HG03066 (cell line): ENCODE measurements around the gene NANS.
"Not testable (repeated sequence)": the region's sequence is repeated elsewhere in the genome, so short reads cannot be mapped to it uniquely, and the experiment has no call there.

Source experiments
- ATAC-seq: cut with Tn5 transposase; IDR thresholded peaks from one replicate; pipeline ENCODE4 v1.9.1; 2021; ENCODE audit warnings: low read depth; ENCODE audit not compliant: unreplicated experiment

The NANS gene, protein sequence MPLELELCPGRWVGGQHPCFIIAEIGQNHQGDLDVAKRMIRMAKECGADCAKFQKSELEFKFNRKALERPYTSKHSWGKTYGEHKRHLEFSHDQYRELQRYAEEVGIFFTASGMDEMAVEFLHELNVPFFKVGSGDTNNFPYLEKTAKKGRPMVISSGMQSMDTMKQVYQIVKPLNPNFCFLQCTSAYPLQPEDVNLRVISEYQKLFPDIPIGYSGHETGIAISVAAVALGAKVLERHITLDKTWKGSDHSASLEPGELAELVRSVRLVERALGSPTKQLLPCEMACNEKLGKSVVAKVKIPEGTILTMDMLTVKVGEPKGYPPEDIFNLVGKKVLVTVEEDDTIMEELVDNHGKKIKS

GRCh38 chr9:98056269-98057137, at the start of gene NANS:
Gene NANS, plus strand, starts transcription at chr9:98056732. Its CDS starts 77 bp downstream, at chr9:98056809.
- ATAC-seq: peak; percentile 94

DNA sequence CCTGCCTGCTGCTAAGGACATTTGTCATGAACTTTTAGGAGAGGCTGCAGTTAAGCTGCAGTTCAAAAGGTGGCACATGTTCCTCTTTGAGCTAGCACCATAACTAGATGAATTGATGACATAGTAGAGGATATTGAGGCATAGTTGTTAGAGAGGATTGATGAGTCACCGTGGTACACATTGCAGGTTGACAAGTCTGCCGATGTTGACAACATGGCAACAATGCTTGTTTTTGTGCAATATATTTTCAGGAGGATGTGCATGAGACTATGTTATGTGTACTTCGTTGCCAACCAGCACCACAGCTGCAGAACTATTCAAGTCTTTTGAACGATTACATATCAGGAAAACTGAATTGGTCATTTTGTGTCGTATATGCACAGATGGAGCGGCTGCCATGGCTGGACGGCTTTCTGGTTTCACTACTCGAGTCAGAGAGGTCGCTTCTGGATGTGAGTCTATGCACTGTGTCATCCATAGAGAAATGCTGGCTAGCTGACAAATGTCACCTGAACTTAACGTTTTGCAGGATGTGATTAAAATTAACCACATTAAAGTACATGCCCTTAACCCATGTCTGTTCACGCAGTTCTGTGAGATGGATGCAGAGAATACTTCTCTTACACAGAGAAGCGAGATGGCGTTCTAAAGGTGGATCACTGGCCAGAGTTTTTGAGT, 49.1 kb upstream of the NANS start:
- no peak for ATAC-seq

- no peak for ATAC-seq
Observed at GRCh38 chr9:98008764-98009163, 47.8 kb upstream of the NANS start.

- ATAC-seq: no peak
Observed at GRCh38 chr9:98009437-98009836, 47.1 kb upstream of the NANS start.

- no peak for ATAC-seq
Observed at GRCh38 chr9:98009936-98010335, 46.6 kb upstream of the NANS start.

DNA sequence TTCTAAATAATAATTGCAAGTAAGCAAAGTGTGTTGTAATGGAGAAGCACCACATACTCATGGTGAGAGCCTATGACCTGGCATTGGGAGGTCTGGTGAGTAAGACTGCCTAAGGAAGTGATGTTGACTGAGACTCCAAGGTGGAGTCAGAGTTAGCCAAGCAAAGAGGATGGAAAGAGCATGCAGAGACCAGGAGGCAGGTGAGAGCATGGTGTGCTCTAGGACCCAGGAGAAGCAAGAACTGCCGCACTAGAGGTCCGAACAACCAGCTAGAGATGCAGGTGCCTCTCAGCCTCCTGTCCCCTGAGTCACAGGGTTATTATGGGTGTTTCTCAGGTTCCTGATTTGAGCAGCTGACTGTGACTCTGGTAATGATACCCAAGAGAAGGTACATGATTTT, 46.1 kb upstream of the NANS start:
- peak; percentile 91 for ATAC-seq

DNA sequence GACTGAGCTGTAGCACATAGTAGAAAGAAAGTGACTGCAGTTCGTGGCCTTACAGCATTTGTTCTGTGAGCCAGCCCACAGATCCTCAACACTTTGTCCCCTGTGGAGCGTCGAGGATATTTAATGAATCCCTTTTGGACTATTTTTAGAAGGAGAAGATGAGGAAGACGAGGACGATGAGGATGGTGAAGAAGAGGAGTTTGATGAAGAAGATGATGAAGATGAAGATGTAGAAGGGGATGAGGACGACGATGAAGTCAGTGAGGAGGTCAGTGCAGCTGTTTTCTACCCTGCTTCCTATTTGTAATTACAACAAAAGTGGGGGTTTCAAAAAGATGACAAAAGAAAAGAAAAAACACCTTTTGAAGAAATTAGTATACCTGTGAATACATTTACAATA, 45.4 kb upstream of the NANS start:
- ATAC-seq: no peak

GRCh38 chr9:98016137-98016680, 40.3 kb upstream of the NANS start:
- ATAC-seq: no peak

- no peak for ATAC-seq
Observed at GRCh38 chr9:98017306-98017705, 39.2 kb upstream of the NANS start.

DNA sequence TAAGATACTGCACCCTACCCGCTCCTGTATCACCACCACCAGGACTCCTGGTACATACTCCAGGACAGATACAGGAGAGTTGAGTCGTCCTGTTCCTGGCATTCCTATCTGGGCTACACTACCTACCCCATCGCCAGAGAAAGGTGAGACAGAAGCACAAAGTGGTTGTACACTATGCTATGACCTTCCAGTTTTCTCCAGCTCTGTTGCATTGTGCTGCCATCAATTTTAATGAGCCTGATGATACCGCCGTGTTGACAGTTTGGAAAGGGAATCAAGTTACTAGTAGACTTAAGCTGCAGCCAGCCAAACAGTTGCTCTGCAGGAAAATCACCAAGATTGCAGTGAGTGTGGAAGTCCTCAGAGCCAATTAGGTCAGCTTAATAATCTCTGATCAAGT, 38.2 kb upstream of the NANS start:
- ATAC-seq: no peak

DNA sequence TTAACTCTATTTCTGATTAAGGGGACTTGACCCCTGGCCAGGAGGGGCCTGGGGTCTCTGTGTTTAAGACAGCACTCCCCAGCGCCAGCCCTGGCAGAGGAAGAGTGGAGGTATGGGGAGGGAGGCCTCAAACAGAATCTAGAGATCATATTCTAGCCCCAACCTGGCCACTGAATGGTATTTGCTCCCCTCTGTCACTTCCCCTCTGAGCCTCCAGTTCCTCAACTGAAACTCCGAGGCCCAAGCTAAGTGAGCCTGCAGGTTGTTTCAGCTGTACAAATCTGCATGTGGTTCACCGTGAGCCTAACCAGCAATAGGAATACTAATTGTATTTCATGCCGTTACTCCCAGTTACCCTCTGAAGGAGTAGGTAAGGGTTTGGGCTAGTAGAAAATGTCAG, 37.4 kb upstream of the NANS start:
- no peak for ATAC-seq

- not testable (repeated sequence) for ATAC-seq
Observed at GRCh38 chr9:98019869-98020268, 36.7 kb upstream of the NANS start.

DNA sequence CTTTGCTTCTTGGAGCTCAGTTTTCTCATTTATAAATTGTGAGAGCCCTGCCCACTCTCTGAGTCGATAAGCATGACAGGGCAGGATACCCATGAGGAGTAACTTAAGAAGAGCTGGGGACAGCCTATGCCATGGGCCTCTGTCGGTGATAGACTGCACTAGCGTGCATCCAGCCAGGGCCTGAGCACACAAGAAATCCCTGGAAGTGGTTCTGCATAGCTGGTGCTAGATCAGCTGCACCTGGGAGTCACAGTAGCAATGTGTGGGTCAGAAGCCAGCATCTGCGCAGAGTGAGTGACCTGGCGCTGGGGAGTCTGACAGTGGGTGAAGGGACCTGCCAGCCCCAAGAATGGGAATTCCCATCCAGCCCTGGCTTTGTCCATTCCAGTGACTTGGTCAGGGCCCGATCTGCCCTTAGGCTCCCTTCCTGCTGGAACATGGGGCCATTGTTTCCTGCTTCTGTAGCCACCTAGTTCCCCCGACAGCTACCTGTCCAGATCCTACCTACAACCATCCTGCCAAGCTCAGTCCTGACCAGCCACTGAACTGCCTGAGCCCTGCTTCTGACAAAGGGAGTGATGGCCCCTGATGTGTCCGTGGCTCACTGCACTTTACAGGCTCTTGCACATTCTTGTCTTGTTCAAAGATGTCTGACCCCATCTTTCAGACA, 35.9 kb upstream of the NANS start:
- ATAC-seq: no peak

DNA sequence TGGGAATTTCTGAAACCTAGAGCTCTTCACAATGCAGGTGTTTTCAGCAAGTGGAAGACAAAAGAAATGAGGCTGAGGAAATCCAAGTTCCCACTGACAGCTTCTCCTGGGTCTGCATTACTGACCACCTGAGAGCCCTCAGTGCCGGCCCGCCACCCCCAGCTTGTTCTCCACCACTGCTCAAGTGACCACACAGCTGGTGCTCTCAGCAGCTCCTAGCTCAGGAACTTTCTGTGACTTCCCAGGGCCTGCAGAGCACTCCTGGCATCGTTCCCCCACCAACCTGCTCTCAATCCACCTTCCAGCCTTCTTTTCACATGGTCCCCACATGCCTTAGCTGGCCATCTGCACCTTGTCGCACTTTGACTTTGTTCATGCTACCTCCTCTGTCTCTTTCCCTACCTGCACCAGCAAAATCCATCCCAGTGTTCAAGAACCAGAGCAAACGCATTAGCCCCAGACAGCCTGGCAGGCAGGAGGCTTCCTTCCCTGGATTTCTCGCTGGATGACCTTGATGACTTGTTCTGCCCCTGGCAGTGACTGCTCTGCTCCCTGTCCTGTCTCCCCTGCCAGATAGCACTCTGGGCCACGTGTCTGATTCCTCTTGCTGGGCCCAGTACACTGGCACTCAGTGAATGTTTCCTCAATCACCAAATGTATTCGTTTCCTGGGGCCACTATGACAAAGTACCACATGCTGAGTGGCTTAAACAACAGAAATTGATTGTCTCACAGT, 35.1 kb upstream of the NANS start:
- no peak for ATAC-seq

GRCh38 chr9:98022447-98022846, 34.1 kb upstream of the NANS start:
- no peak for ATAC-seq

- no peak for ATAC-seq
Observed at GRCh38 chr9:98024702-98025101, 31.8 kb upstream of the NANS start.

DNA sequence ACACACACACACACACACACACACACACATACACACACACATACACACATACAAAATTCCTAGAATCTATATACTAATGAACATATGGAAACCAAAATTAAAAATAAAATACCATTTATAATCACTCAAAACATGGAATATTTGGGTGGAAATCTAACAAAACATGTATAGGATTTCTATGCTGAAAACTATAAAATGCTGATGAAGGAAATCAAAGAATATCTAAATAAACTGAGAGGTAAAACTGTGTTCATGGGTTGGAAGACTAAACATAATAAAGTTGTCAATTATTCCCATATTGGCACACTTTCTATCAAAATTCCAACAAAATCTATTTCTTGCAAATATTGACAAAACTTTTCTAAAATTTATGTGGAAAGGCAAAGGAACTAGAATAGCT, 25.4 kb upstream of the NANS start:
- ATAC-seq: no peak

- no peak for ATAC-seq
Observed at GRCh38 chr9:98031935-98032334, 24.6 kb upstream of the NANS start.

GRCh38 chr9:98034593-98035546, 21.7 kb upstream of the NANS start:
- ATAC-seq: peak; percentile 49
